ENCODE data around the gene ZG16B. TPM values are rescaled to one million over a fixed set of nuclear protein-coding genes. Genes with fewer than 3 reads are reported as not detected.

Gene ZG16B
- total RNA-seq, 4 donors from 2014 or later: 1.3 to 15.9 TPM; not detected in 2

GRCh38 chr16:2798723-2799204, 31.3 kb upstream of the ZG16B start:
- intact Hi-C loops (cut with DNase I; ENCODE audit: low total_unique reads): no loop called here
- H3K4me3 ChIP-seq: no peak overlapping the region
- no peak for DNase-seq
- TF ChIP-seq CTCF (IDR thresholded peaks at IDR 0.05) (no peak), POLR2A (IDR thresholded peaks at IDR 0.05) (no peak)
- H3K4me1 ChIP-seq: no peaks in the 10 kb centered on the region
- no peaks in the 10 kb centered on the region for H3K27me3 ChIP-seq
- H3K27ac ChIP-seq: no peak overlapping the region
- no peaks in the 10 kb centered on the region for H3K36me3 ChIP-seq
- H3K9me3 ChIP-seq: peaks cover 0 to 4% of the 10 kb centered on the region in 2 donors

GRCh38 chr16:2799205-2799858, 30.8 kb upstream of the ZG16B start:
- DNase-seq: no peak
- H3K4me1 ChIP-seq: no peaks in the 10 kb centered on the region
- H3K27ac ChIP-seq: no peak overlapping the region
- no peak for TF ChIP-seq POLR2A (IDR thresholded peaks at IDR 0.05)
- no peak for TF ChIP-seq CTCF (IDR thresholded peaks at IDR 0.05)
- H3K4me3 ChIP-seq: no peak overlapping the region
- no peaks in the 10 kb centered on the region for H3K27me3 ChIP-seq
- H3K9me3 ChIP-seq: peaks cover 0 to 9% of the 10 kb centered on the region in 2 donors
- H3K36me3 ChIP-seq: no peaks in the 10 kb centered on the region
- intact Hi-C loops (cut with DNase I; ENCODE audit: low total_unique reads): no loop called here

GRCh38 chr16:2799859-2800226, 30.3 kb upstream of the ZG16B start:
- peaks cover 0 to 10% of the 10 kb centered on the region in 2 donors for H3K9me3 ChIP-seq
- H3K4me3 ChIP-seq: no peak overlapping the region
- intact Hi-C loops (cut with DNase I; ENCODE audit: low total_unique reads): no loop called here
- H3K36me3 ChIP-seq: no peaks in the 10 kb centered on the region
- TF ChIP-seq CTCF (IDR thresholded peaks at IDR 0.05): no peak
- no peak for TF ChIP-seq POLR2A (IDR thresholded peaks at IDR 0.05)
- no peak for DNase-seq
- no peak overlapping the region for H3K27ac ChIP-seq
- H3K4me1 ChIP-seq: no peaks in the 10 kb centered on the region
- H3K27me3 ChIP-seq: no peaks in the 10 kb centered on the region

GRCh38 chr16:2803545-2804195, 26.4 kb upstream of the ZG16B start:
- H3K9me3 ChIP-seq: peaks cover 0 to 10% of the 10 kb centered on the region in 2 donors
- TF ChIP-seq CTCF (IDR thresholded peaks at IDR 0.05) (no peak), POLR2A (IDR thresholded peaks at IDR 0.05) (no peak)
- no peaks in the 10 kb centered on the region for H3K36me3 ChIP-seq
- H3K27me3 ChIP-seq: no peaks in the 10 kb centered on the region
- no peaks in the 10 kb centered on the region for H3K4me1 ChIP-seq
- H3K4me3 ChIP-seq: no peak overlapping the region
- no peak overlapping the region for H3K27ac ChIP-seq
- no peak for DNase-seq
- intact Hi-C loops (cut with DNase I; ENCODE audit: low total_unique reads): no loop called here

DNA sequence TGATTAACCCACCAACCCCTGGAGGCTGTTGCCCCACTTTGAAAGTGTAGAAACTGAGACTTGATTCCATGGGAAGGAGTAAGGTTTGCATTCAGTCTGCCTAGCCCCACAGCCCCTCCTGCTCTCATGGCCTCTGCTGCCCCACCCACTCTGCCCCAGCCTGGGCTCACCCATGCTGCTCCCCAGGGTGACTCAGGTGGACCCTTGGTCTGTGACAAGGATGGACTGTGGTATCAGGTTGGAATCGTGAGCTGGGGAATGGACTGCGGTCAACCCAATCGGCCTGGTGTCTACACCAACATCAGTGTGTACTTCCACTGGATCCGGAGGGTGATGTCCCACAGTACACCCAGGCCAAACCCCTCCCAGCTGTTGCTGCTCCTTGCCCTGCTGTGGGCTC, 25.4 kb upstream of the ZG16B start:
- Histone ChIP-seq H3K27me3 (no peaks in the 10 kb centered on the region), H3K9me3 (peaks cover 0 to 10% of the 10 kb centered on the region in 2 donors), H3K36me3 (no peaks in the 10 kb centered on the region), H3K4me3 (no peak overlapping the region), H3K27ac (no peak overlapping the region), H3K4me1 (no peaks in the 10 kb centered on the region)
- intact Hi-C loops (cut with DNase I; ENCODE audit: low total_unique reads): no loop called here
- no peak for TF ChIP-seq CTCF (IDR thresholded peaks at IDR 0.05)
- no peak for DNase-seq
